Ishikawa (cell line): ENCODE data around the gene TUBGCP6.

ENCODE experiments used
- CEBPB ChIP-seq: IDR thresholded peaks from 2 replicates; pipeline ENCODE4 v1.6.1; 2012
- EGR1 ChIP-seq: IDR thresholded peaks from 2 replicates; pipeline ENCODE4 v1.6.1; 2012
- EP300 ChIP-seq: IDR thresholded peaks from 2 replicates; pipeline ENCODE4 v1.6.1; 2012; ENCODE audit warnings: borderline replicate concordance
- FOXM1 ChIP-seq: IDR thresholded peaks from 2 replicates; pipeline ENCODE4 v1.6.1; 2012; ENCODE audit warnings: low read depth, borderline replicate concordance
- NFIC ChIP-seq: IDR thresholded peaks from 2 replicates; pipeline ENCODE4 v1.6.1; 2012
- RAD21 ChIP-seq: IDR thresholded peaks from 2 replicates; pipeline ENCODE4 v1.6.1; 2012; ENCODE audit warnings: low read depth
- TAF1 ChIP-seq: IDR thresholded peaks from 2 replicates; pipeline ENCODE4 v1.6.1; 2012; ENCODE audit warnings: low read depth, mild to moderate bottlenecking
- TCF12 ChIP-seq: IDR thresholded peaks from 2 replicates; pipeline ENCODE4 v1.6.1; 2012; ENCODE audit warnings: low read depth
- TF ChIP-seq, protein P1 (sequence below): IDR thresholded peaks from 2 replicates; pipeline ENCODE4 v1.6.1; 2012
- TF ChIP-seq, protein P2 (sequence below): IDR thresholded peaks from 2 replicates; pipeline ENCODE4 v1.6.1; 2012; ENCODE audit warnings: low read depth, mild to moderate bottlenecking
- TF ChIP-seq, protein P3 (sequence below): IDR thresholded peaks from 2 replicates; pipeline ENCODE4 v1.6.1; 2012

DNA sequence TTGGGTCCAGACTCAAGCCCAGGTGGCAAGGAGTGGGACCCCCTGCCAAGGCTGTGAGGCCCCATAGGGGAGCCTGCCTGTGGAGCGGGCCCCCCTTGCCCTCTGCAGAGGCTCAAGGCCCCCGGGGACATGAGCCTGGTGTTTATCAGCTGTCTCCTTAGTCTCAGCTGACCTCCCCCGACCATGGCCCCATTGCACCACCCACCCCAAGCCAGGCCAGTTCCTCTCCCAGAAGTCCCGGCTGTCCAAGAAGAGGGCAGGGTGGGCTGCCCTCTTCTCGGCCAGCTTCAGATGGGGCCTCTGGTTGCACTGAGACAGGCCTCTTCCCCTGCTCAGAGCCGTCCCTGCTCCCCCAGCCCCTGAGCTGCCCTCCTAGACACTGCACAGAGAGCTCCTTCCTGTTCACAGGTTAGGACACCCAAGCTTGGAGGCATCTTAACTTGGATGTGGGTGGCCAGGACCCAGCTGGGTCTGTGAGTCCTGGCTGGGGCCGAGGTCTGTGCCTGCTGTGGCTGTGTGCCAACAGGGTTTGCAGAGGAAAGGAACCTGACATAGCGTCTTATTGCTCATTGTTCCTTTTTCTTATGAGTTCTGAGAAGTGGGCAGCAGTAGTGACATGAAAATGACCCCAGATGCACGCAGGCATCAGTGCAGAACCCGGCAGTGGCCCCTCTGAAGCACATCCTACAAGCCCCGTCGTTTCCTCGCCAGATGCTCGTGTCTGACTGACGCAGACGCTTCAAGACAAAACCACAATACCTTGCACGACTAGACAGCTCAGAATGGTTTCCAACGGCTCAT is 53.7 kb downstream of the TUBGCP6 start:
- no peak for TF ChIP-seq FOXM1
- TF ChIP-seq EGR1: no peak
- TF ChIP-seq CEBPB: no peak
- TF ChIP-seq TCF12: no peak
- TF ChIP-seq, protein P1, sequence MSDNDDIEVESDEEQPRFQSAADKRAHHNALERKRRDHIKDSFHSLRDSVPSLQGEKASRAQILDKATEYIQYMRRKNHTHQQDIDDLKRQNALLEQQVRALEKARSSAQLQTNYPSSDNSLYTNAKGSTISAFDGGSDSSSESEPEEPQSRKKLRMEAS: no peak
- TF ChIP-seq TAF1: no peak
- no peak for TF ChIP-seq RAD21
- no peak for TF ChIP-seq NFIC
- TF ChIP-seq, protein P2, sequence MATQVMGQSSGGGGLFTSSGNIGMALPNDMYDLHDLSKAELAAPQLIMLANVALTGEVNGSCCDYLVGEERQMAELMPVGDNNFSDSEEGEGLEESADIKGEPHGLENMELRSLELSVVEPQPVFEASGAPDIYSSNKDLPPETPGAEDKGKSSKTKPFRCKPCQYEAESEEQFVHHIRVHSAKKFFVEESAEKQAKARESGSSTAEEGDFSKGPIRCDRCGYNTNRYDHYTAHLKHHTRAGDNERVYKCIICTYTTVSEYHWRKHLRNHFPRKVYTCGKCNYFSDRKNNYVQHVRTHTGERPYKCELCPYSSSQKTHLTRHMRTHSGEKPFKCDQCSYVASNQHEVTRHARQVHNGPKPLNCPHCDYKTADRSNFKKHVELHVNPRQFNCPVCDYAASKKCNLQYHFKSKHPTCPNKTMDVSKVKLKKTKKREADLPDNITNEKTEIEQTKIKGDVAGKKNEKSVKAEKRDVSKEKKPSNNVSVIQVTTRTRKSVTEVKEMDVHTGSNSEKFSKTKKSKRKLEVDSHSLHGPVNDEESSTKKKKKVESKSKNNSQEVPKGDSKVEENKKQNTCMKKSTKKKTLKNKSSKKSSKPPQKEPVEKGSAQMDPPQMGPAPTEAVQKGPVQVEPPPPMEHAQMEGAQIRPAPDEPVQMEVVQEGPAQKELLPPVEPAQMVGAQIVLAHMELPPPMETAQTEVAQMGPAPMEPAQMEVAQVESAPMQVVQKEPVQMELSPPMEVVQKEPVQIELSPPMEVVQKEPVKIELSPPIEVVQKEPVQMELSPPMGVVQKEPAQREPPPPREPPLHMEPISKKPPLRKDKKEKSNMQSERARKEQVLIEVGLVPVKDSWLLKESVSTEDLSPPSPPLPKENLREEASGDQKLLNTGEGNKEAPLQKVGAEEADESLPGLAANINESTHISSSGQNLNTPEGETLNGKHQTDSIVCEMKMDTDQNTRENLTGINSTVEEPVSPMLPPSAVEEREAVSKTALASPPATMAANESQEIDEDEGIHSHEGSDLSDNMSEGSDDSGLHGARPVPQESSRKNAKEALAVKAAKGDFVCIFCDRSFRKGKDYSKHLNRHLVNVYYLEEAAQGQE: no peak
- no peak for TF ChIP-seq EP300
- TF ChIP-seq, protein P3, sequence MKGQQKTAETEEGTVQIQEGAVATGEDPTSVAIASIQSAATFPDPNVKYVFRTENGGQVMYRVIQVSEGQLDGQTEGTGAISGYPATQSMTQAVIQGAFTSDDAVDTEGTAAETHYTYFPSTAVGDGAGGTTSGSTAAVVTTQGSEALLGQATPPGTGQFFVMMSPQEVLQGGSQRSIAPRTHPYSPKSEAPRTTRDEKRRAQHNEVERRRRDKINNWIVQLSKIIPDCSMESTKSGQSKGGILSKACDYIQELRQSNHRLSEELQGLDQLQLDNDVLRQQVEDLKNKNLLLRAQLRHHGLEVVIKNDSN: no peak
